ENCODE data around the gene TRNP1. TPM values are rescaled to one million over a fixed set of nuclear protein-coding genes. Genes with fewer than 3 reads are reported as not detected.
A peak's percentile ranks its signal among the peaks of the same experiment; 100 is the strongest.
"Not testable (repeated sequence)": the region's sequence is repeated elsewhere in the genome, so short reads cannot be mapped to it uniquely, and the experiment has no call there.

TRNP1 gene, protein sequence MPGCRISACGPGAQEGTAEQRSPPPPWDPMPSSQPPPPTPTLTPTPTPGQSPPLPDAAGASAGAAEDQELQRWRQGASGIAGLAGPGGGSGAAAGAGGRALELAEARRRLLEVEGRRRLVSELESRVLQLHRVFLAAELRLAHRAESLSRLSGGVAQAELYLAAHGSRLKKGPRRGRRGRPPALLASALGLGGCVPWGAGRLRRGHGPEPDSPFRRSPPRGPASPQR
- total RNA-seq (ENCODE audit: low replicate concordance) = 11.6 and 19.1 TPM in 2 replicates

DNA sequence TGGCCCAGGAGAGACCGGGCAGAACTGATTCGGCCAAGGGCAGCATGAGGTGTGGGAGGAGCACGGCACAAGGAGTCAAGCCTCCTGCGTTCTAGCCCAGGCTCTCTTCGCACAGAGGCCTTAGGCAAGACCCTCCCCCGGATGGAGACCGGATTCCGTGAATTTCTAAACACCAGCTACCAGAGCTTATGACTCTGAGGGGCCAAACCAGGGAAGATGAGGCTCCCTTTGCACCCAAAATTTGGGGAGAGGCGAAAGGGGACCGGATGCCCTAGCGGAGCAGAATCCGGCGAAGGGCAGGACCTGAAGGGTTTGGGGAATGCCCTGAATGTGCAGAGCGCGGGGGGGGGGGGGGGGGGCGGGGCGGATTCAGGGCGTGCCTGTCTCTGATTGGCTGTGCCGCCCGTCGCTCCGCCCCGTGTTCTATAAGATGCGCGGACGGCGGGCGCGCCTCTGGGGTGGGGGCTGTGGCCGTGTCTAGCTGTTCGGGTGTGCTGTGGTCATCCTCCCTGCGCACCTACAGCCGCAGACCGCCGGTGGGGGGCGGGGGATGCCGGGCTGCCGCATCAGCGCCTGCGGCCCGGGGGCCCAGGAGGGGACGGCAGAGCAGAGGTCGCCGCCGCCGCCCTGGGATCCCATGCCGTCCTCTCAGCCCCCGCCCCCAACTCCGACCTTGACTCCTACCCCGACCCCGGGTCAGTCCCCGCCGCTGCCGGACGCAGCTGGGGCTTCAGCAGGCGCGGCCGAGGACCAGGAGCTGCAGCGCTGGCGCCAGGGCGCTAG lies at the start of gene TRNP1:
TSS of gene TRNP1 (plus strand) at position 456 of the 783 bp plus-strand sequence. CDS start at position 551, 95 bp downstream.
- no peak for TF ChIP-seq CTCF (IDR thresholded peaks at IDR 0.05; ENCODE audit: insufficient read depth, low read length)
- DNase-seq (ENCODE audit: low read depth) = peak; percentile 74
- peak within 1 kb of the TSS; percentile 77 for H3K4me3 ChIP-seq (ENCODE audit: low read depth, low read length)

DNA sequence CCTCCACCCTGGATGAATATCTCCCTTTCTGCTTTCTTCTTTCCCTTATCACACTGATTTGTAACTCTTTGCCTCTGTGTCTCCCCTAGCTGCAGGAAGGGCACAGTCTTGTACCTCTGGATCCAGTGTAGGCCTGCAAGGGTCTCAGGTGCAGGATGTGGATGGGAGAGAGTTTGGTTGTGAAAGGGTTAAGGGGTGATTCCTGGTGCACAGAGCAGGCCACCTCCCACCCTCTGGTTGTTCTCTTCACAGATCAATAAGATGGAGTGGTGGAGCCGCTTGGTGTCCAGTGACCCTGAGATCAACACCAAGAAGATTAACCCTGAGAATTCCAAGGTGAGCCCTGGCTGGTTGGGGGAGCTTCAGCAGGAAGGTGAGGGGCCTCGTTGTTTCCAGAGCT lies 48.4 kb upstream of the TRNP1 start:
- H3K4me3 ChIP-seq (ENCODE audit: low read depth, low read length) = no peak overlapping the region
- no peak for TF ChIP-seq CTCF (IDR thresholded peaks at IDR 0.05; ENCODE audit: insufficient read depth, low read length)
- DNase-seq (ENCODE audit: low read depth) = no peak

DNA sequence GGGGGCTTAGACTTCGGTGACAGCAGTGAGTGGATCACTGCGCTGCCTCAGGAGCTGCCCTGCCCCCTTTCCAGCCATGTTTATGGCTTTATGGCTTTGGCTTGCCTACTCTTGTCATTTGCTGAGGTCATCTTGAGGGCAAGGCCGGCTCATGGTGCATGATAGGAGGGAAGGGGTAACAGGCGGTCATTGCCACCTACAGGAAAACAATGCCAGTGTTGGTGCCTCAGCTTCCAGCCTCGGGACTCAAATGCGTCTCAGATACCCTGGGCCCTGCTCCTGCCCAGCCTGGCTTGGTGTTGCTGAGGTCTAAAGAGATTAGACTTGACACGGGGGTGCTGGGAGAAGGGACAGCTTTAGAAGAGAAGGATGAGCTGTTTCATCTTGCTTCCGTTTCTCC lies 47.8 kb upstream of the TRNP1 start:
- DNase-seq (ENCODE audit: low read depth) = no peak
- H3K4me3 ChIP-seq (ENCODE audit: low read depth, low read length) = no peak overlapping the region
- TF ChIP-seq CTCF (IDR thresholded peaks at IDR 0.05; ENCODE audit: insufficient read depth, low read length) = no peak

DNA sequence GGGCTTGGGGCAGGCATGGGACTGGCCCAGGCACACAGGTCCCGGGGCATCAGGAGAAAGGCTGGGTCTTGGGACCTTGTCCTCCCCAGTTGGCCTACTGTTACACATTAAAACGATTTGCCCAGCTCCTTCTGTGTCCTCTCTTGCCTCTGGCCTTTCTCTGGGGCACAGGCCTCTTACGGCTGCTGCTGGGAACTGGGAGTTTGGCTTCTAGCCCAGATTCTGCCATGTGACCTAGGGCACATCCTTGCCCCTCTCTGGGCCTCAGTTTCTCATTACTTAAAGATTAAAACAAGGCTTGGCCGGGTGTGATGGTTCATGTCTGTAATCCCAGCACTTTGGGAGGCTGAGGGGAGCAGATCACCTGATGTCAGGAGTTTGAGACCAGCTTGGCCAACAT lies 47.2 kb upstream of the TRNP1 start:
- DNase-seq (ENCODE audit: low read depth) = no peak
- TF ChIP-seq CTCF (IDR thresholded peaks at IDR 0.05; ENCODE audit: insufficient read depth, low read length) = no peak
- H3K4me3 ChIP-seq (ENCODE audit: low read depth, low read length) = no peak overlapping the region

DNA sequence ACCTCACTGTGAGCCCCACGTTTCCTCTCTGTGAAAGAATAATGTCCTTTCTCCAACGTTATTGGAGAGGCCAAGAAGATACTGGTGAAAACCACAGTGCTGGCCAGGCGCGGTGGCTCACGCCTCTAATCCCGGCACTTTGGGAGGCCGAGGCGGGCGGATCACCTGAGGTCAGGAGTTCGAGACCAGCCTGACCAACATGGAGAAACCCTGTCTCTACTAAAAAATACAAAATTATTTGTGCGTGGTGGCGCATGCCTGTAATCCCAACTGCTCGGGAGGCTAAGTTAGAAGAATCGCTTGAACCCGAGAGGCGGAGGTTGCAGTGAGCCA lies 44.8 kb upstream of the TRNP1 start:
- not testable (repeated sequence) for DNase-seq (ENCODE audit: low read depth); H3K4me3 ChIP-seq (ENCODE audit: low read depth, low read length)

- peak; percentile 38 for DNase-seq (ENCODE audit: low read depth)
- no peak for TF ChIP-seq CTCF (IDR thresholded peaks at IDR 0.05; ENCODE audit: insufficient read depth, low read length)
- H3K4me3 ChIP-seq (ENCODE audit: low read depth, low read length) = no peak overlapping the region
Observed at GRCh38 chr1:26949266-26949925, 44.1 kb upstream of the TRNP1 start.

- no peak for DNase-seq (ENCODE audit: low read depth)
- no peak for TF ChIP-seq CTCF (IDR thresholded peaks at IDR 0.05; ENCODE audit: insufficient read depth, low read length)
- H3K4me3 ChIP-seq (ENCODE audit: low read depth, low read length) = no peak overlapping the region
Observed at GRCh38 chr1:26949926-26950319, 43.6 kb upstream of the TRNP1 start.

Measured in fibroblast of the aortic adventitia (primary cell).